ENCODE measurements around the gene LEKR1.

- TF ChIP-seq CTBP1 (IDR thresholded peaks at IDR 0.05; ENCODE audit: borderline replicate concordance), result no peak
- TF ChIP-seq ARNT (IDR thresholded peaks at IDR 0.05), result no peak
Observed at GRCh38 chr3:156892701-156893100, 66.5 kb downstream of the LEKR1 start.

All from HEK293T (cell line).